CD4-positive, alpha-beta T cell (primary cell): ENCODE data around the gene FOXJ3. TPM values are rescaled to one million over a fixed set of nuclear protein-coding genes. Genes with fewer than 3 reads are reported as not detected.

Experiments
- ATAC-seq: fragments of 200-7000 bp; cut with Tn5 transposase; one replicate; pipeline ENCODE4 v1.10.0; 2022; ENCODE audit warnings: mild to moderate bottlenecking; ENCODE audit not compliant: poor library complexity
- CTCF ChIA-PET: fragments of 350-600 bp; sonication (Branson Sonifier 250); formaldehyde crosslinking; loops from one replicate; lab custom pipeline; 2021; ENCODE audit warnings: antibody characterized with exemption, inconsistent platforms; lab: Charles Lee
- POLR2A ChIA-PET: fragments of 350-600 bp; sonication (Branson Sonifier 250); formaldehyde crosslinking; loops from one replicate; lab custom pipeline; 2021; ENCODE audit warnings: antibody characterized with exemption, inconsistent platforms; lab: Charles Lee
- DNase-seq, 14 experiments: peaks; one replicate each; pipeline ENCODE4 v3.0.0-alpha.2; 2013 to 2020; ENCODE audit warnings: mixed read lengths in 2 of 14
- H3K27ac ChIP-seq, 2 donors: one replicate each; pipeline versions ENCODE4 v1.5.1 to v1.7.0; 2013; ENCODE audit warnings: low read length in 2 of 2, low read depth in 1 of 2, mild to moderate bottlenecking in 1 of 2
- H3K27me3 ChIP-seq, 2 experiments: 1 replicate in 1 of 2; 2 replicates in 1 of 2; pipeline versions ENCODE4 v1.6.1 to v1.7.0; 2013; ENCODE audit warnings: low read length in 2 of 2, control low read depth in 1 of 2, mild to moderate bottlenecking in 1 of 2, moderate library complexity in 1 of 2; ENCODE audit not compliant: insufficient read depth in 2 of 2, control insufficient read depth in 1 of 2
- H3K36me3 ChIP-seq: one replicate; pipeline ENCODE4 v1.6.1; 2013; ENCODE audit warnings: low read length, control low read depth; ENCODE audit not compliant: insufficient read depth
- H3K4me1 ChIP-seq: one replicate; pipeline ENCODE4 v1.6.1; 2013; ENCODE audit warnings: low read length, control low read depth; ENCODE audit not compliant: insufficient read depth
- H3K4me3 ChIP-seq: one replicate; pipeline ENCODE4 v1.5.1; 2013; ENCODE audit warnings: mild to moderate bottlenecking, low read length, moderate library complexity
- H3K9me3 ChIP-seq, 2 experiments: 1 replicate in 1 of 2; 2 replicates in 1 of 2; pipeline versions ENCODE4 v1.6.1 to v1.7.0; 2013; ENCODE audit warnings: low read length in 2 of 2, mild to moderate bottlenecking in 2 of 2, control low read depth in 1 of 2, moderate library complexity in 1 of 2; ENCODE audit not compliant: control insufficient read depth in 1 of 2, insufficient read depth in 1 of 2
- H3K27ac Mint-ChIP-seq: one replicate; pipeline ENCODE4 v1.8.0; 2020; ENCODE audit warnings: mixed read lengths
- H3K27me3 Mint-ChIP-seq: one replicate; pipeline ENCODE4 v1.8.0; 2021; ENCODE audit warnings: mixed read lengths
- H3K36me3 Mint-ChIP-seq: one replicate; pipeline ENCODE4 v1.8.0; 2021; ENCODE audit warnings: low read depth, mixed read lengths
- H3K4me1 Mint-ChIP-seq: one replicate; pipeline ENCODE4 v1.8.0; 2021; ENCODE audit warnings: low read depth, mixed read lengths
- H3K4me3 Mint-ChIP-seq: one replicate; pipeline ENCODE4 v1.8.0; 2020; ENCODE audit warnings: mild to moderate bottlenecking, mixed read lengths
- H3K9me3 Mint-ChIP-seq: one replicate; pipeline ENCODE4 v1.8.0; 2020; ENCODE audit warnings: mixed read lengths
- intact Hi-C, 2 experiments: fragments of 100-400 bp; cut with DNase I in 1 of 2; cut with micrococcal nuclease in 1 of 2; formaldehyde crosslinking; loops; one replicate each; pipeline versions ENCODE4 v1.15.1 to v1.9.0; 2023 to 2025; cut with DNase I, micrococcal nuclease
- total RNA-seq, 174 experiments: library from RNA in 2 of 174; stranded (reverse) in 2 of 174; gene quantifications; one replicate each; pipeline ENCODE4 v1.2.3 and lab custom pipeline; 2021 to 2026
- TF ChIP-seq, protein P1 (sequence below): fragments of 200-600 bp; IDR thresholded peaks from one replicate; pipeline ENCODE4 v1.8.0; 2022; ENCODE audit warnings: antibody characterized with exemption, mild to moderate bottlenecking

The FOXJ3 gene
- total RNA-seq, 2 experiments from 2014 or later = 73.1 to 74.9 TPM

DNA sequence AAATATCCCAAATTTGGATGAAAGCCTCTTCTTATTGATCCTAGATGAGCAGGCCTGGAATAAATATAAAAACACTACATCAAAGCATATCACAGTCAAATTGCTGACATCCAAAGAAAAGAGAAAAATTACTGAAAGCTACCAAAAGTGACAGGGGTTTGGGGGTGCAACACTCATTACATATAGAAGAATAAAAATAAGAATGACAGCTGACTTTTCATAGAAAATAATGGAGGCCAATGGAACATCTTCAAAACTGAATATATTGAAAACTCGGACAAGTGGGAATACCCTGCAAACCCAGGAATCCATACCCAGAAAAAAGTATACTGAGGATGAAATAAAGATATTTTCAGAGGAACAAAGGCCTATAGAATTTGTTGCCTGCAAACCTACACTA lies 84.0 kb downstream of the FOXJ3 start:
- H3K9me3 ChIP-seq = peaks cover 0 to 3% of the 10 kb centered on the region in 2 experiments
- H3K36me3 ChIP-seq = peaks cover 2% of the 10 kb centered on the region
- no peak overlapping the region for H3K27ac ChIP-seq
- ATAC-seq (no peak), DNase-seq (no peak)
- Mint-ChIP-seq H3K27me3 (no peaks in the 10 kb centered on the region), H3K9me3 (peaks cover 7% of the 10 kb centered on the region), H3K4me1 (peaks cover 33% of the 10 kb centered on the region), H3K4me3 (no peak overlapping the region), H3K36me3 (peaks cover 62% of the 10 kb centered on the region), H3K27ac (no peak overlapping the region)
- intact Hi-C loops = no loop called here
- ChIA-PET POLR2A (no interaction called here), CTCF (no interaction called here)
- TF ChIP-seq, protein P1, sequence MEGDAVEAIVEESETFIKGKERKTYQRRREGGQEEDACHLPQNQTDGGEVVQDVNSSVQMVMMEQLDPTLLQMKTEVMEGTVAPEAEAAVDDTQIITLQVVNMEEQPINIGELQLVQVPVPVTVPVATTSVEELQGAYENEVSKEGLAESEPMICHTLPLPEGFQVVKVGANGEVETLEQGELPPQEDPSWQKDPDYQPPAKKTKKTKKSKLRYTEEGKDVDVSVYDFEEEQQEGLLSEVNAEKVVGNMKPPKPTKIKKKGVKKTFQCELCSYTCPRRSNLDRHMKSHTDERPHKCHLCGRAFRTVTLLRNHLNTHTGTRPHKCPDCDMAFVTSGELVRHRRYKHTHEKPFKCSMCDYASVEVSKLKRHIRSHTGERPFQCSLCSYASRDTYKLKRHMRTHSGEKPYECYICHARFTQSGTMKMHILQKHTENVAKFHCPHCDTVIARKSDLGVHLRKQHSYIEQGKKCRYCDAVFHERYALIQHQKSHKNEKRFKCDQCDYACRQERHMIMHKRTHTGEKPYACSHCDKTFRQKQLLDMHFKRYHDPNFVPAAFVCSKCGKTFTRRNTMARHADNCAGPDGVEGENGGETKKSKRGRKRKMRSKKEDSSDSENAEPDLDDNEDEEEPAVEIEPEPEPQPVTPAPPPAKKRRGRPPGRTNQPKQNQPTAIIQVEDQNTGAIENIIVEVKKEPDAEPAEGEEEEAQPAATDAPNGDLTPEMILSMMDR = no peak
- H3K27me3 ChIP-seq = no peaks in the 10 kb centered on the region
- H3K4me1 ChIP-seq = no peaks in the 10 kb centered on the region
- H3K4me3 ChIP-seq = no peak overlapping the region

DNA sequence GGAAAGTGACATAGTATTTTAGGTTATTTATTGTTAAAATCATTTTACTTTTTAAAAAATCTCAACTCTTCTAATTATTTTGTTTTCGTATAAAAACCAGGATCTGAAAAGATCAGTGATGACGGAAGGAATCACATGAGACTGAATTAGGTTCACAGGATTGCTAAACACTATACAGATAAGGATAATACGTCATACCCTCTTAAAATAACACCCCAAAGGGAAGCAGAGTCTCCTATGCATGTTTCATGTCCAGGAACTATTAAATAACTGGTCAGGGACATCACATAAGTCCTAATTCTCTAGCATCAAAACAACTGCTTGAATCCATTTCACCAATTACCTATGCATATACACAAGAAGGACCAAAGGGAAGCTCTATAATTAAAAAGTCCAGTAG lies 84.9 kb downstream of the FOXJ3 start:
- no peak for DNase-seq
- Mint-ChIP-seq H3K27me3 (no peaks in the 10 kb centered on the region), H3K36me3 (peaks cover 67% of the 10 kb centered on the region), H3K27ac (no peak overlapping the region), H3K9me3 (peaks cover 7% of the 10 kb centered on the region), H3K4me1 (peaks cover 41% of the 10 kb centered on the region), H3K4me3 (no peak overlapping the region)
- Histone ChIP-seq H3K4me3 (no peak overlapping the region), H3K4me1 (no peaks in the 10 kb centered on the region), H3K9me3 (no peaks in the 10 kb centered on the region), H3K36me3 (peaks cover 2% of the 10 kb centered on the region), H3K27me3 (no peaks in the 10 kb centered on the region), H3K27ac (no peak overlapping the region)
- intact Hi-C loops = no loop called here
- no peak for ATAC-seq
- ChIA-PET CTCF (no interaction called here), POLR2A (no interaction called here)
- TF ChIP-seq, protein P1 = no peak

DNA sequence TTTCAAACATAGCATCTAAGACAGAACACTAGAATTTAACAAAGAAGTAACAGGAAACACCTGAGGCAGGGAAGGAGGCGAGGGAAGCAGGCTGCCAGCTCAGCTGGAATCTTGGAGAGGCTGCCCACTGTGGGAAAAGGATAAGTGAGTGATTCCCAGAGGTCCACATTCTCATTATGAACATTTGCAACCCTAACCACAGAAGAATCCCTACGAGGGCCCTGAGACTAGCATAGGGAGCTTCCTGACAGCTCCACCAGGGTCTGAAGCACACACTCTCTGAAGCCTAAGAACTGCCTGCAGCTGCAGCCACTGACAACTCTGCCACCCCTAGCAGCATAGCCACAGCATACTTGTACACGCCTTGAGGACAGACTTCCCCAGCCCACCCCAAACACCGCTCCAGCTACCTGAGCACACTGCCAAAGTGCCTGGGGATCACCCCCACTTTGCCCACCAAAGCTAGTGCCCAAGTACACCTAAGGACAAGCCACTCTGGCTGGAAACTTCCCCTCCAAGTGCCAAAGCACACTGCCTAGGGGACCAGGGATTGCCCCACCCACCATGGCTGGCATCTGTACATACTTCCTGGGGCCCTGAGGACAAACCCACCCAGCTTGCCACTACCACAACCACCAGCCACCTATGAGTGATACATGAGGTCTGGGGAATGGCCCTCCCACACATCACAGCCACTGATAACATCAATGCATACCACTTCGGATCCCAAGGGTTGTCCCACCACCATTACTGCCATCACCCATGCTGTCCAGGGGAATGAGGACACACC lies 93.9 kb downstream of the FOXJ3 start:
- H3K9me3 Mint-ChIP-seq = peaks cover 15% of the 10 kb centered on the region
- no peaks in the 10 kb centered on the region for H3K27me3 Mint-ChIP-seq
- ChIA-PET CTCF (interaction anchor here (1.1 kb wide), 1 partner anchor 26 kb away, joined by 3 read pairs; no protein-coding TSS in a partner anchor), POLR2A (no interaction called here)
- H3K4me1 Mint-ChIP-seq = peaks cover 64% of the 10 kb centered on the region
- H3K4me3 Mint-ChIP-seq = no peak overlapping the region
- TF ChIP-seq, protein P1 = no peak
- H3K4me1 ChIP-seq = peaks cover 7% of the 10 kb centered on the region
- peaks cover 3% of the 10 kb centered on the region for H3K36me3 ChIP-seq
- H3K4me3 ChIP-seq = no peak overlapping the region
- H3K27ac Mint-ChIP-seq = peak overlapping the region; percentile 15
- intact Hi-C loops = no loop called here
- H3K27ac ChIP-seq = no peak overlapping the region
- peaks cover 17 to 28% of the 10 kb centered on the region in 2 experiments for H3K9me3 ChIP-seq
- no peaks in the 10 kb centered on the region for H3K27me3 ChIP-seq
- DNase-seq (peak in 1 of 14 experiments; percentile 5), ATAC-seq (no peak)
- H3K36me3 Mint-ChIP-seq = peaks cover 95% of the 10 kb centered on the region
